ENCODE measurements around the gene RERE. TPM values are rescaled to one million over a fixed set of nuclear protein-coding genes. Genes with fewer than 3 reads are reported as not detected.
A peak's percentile ranks its signal among the peaks of the same experiment; 100 is the strongest.

RERE gene
- total RNA-seq, 1 experiment from 2014 or later: 217 TPM

DNA sequence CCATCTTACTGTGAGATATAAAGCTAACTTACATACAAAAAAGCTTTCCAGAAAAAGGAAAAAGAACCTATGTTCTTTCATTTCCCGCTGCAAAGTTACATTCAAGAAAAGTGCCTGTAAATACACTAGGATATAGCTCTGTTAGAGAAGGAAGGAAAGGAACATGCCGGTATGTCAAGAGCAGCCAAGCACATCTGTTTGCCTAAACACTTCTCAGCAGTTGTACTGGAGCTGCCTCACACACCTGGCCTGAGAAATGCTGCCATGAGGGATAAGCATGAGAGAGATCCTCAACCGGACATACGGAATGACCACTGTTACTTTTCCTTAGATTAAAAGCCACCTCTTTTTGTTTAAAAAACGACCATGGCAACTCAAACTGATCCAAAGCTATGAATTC is 189.7 kb downstream of the RERE start:
- ChIA-PET POLR2A (interaction anchor here (1.1 kb wide), 1 partner anchor 41 kb away, joined by 3 read pairs; no protein-coding TSS in a partner anchor), CTCF (interaction anchor here (0.6 kb wide), 3 partner anchors 232 to 492 kb away, joined by 3 to 6 read pairs (median 4); no protein-coding TSS in a partner anchor)
- Histone ChIP-seq H3K4me3 (ENCODE audit: low read depth in 2 of 2, low read length in 2 of 2) (no peak overlapping the region), H3K27ac (ENCODE audit: low read length) (peak overlapping the region; percentile 19; the same call in 1 of the 2 replicates), H3K4me1 (ENCODE audit: control insufficient read depth, insufficient read depth, low read length) (peaks cover 38% of the 10 kb centered on the region), H3K36me3 (ENCODE audit: control insufficient read depth, insufficient read depth, low read length) (no peaks in the 10 kb centered on the region), H3K27me3 (ENCODE audit: control insufficient read depth, insufficient read depth, low read length) (no peaks in the 10 kb centered on the region), H3K9me3 (ENCODE audit: control insufficient read depth, insufficient read depth, low read depth, low read length) (no peaks in the 10 kb centered on the region)
- BruUV-seq (replicated peaks): no TSS peak
- ATAC-seq (no peak), DNase-seq (ENCODE audit: low read depth, low spot score) (no peak)
- intact Hi-C loops (cut with micrococcal nuclease; ENCODE audit: unreplicated experiment) (no loop called here), in situ Hi-C loops (cut with HindIII; ENCODE audit: low pct_unique_long_range_greater_than_20kb, low sequenced_read_pairs) (no loop called here)
- TF ChIP-seq, protein P1, sequence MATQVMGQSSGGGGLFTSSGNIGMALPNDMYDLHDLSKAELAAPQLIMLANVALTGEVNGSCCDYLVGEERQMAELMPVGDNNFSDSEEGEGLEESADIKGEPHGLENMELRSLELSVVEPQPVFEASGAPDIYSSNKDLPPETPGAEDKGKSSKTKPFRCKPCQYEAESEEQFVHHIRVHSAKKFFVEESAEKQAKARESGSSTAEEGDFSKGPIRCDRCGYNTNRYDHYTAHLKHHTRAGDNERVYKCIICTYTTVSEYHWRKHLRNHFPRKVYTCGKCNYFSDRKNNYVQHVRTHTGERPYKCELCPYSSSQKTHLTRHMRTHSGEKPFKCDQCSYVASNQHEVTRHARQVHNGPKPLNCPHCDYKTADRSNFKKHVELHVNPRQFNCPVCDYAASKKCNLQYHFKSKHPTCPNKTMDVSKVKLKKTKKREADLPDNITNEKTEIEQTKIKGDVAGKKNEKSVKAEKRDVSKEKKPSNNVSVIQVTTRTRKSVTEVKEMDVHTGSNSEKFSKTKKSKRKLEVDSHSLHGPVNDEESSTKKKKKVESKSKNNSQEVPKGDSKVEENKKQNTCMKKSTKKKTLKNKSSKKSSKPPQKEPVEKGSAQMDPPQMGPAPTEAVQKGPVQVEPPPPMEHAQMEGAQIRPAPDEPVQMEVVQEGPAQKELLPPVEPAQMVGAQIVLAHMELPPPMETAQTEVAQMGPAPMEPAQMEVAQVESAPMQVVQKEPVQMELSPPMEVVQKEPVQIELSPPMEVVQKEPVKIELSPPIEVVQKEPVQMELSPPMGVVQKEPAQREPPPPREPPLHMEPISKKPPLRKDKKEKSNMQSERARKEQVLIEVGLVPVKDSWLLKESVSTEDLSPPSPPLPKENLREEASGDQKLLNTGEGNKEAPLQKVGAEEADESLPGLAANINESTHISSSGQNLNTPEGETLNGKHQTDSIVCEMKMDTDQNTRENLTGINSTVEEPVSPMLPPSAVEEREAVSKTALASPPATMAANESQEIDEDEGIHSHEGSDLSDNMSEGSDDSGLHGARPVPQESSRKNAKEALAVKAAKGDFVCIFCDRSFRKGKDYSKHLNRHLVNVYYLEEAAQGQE (IDR thresholded peaks at IDR 0.05; ENCODE audit: insufficient read depth in 1 of 2, low read depth in 2 of 2, low read length in 1 of 2): no peak
- TF ChIP-seq TCF7L2 (IDR thresholded peaks at IDR 0.05; ENCODE audit: low read depth, low read length): no peak
- TF ChIP-seq SIN3A (IDR thresholded peaks at IDR 0.05; ENCODE audit: borderline replicate concordance, insufficient read depth, low read depth, low read length): no peak
- TF ChIP-seq, protein P2, sequence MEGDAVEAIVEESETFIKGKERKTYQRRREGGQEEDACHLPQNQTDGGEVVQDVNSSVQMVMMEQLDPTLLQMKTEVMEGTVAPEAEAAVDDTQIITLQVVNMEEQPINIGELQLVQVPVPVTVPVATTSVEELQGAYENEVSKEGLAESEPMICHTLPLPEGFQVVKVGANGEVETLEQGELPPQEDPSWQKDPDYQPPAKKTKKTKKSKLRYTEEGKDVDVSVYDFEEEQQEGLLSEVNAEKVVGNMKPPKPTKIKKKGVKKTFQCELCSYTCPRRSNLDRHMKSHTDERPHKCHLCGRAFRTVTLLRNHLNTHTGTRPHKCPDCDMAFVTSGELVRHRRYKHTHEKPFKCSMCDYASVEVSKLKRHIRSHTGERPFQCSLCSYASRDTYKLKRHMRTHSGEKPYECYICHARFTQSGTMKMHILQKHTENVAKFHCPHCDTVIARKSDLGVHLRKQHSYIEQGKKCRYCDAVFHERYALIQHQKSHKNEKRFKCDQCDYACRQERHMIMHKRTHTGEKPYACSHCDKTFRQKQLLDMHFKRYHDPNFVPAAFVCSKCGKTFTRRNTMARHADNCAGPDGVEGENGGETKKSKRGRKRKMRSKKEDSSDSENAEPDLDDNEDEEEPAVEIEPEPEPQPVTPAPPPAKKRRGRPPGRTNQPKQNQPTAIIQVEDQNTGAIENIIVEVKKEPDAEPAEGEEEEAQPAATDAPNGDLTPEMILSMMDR (IDR thresholded peaks at IDR 0.05): no peak
- no peak for TF ChIP-seq POLR2AphosphoS5 (IDR thresholded peaks at IDR 0.05; ENCODE audit: low read depth, low read length)

DNA sequence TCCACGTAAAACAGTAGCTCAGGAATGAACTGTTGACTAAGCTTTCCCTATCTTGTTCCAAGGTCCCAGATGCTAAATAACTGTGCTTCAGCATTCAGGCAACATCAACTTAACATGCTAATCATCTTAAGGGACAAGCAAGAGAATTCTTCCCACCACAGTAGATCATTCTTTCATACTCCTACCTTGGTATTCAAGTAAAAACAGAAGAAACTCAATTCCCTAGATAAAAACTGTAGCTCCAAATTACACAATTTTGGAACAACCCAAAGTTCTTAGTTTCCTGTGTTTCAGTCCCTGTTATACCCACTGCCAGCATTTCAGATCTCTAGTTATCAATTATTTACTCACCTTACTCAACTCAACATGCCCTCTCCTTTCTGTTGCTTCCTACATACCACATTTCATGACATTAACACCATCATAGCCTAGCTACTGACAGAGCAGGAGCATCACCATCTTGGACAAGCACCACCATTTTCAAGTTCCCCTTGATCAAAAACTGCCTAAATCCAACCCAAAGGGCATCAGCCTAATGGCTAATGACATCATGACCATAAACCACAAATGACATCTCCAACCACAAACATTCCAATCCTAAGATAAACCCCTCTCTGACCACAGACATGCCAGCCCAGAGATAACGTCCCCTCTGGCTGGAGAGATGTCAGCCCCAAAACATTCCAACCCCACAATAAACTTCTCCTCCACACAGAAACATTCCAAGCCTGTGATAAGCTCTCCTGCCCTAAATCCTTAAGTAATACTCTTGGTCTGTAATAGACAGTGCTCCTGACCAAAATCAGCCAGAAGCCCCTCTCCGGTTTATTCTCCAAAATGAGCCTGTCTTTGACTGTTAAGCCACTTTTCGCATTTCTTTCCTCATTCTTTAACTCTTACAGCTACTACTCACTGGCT is 191.2 kb downstream of the RERE start:
- in situ Hi-C loops (cut with HindIII; ENCODE audit: low pct_unique_long_range_greater_than_20kb, low sequenced_read_pairs) (no loop called here), intact Hi-C loops (cut with micrococcal nuclease; ENCODE audit: unreplicated experiment) (no loop called here)
- DNase-seq (ENCODE audit: low read depth, low spot score): no peak
- H3K9me3 ChIP-seq (ENCODE audit: control insufficient read depth, insufficient read depth, low read depth, low read length): no peaks in the 10 kb centered on the region
- TF ChIP-seq TCF7L2 (IDR thresholded peaks at IDR 0.05; ENCODE audit: low read depth, low read length) (no peak), SIN3A (IDR thresholded peaks at IDR 0.05; ENCODE audit: borderline replicate concordance, insufficient read depth, low read depth, low read length) (no peak)
- TF ChIP-seq, protein P1 (IDR thresholded peaks at IDR 0.05; ENCODE audit: insufficient read depth in 1 of 2, low read depth in 2 of 2, low read length in 1 of 2): no peak
- TF ChIP-seq, protein P2 (IDR thresholded peaks at IDR 0.05): no peak
- POLR2A ChIA-PET: no interaction called here
- H3K4me1 ChIP-seq (ENCODE audit: control insufficient read depth, insufficient read depth, low read length): peaks cover 31% of the 10 kb centered on the region
- peak; percentile 84 for ATAC-seq
- H3K27ac ChIP-seq (ENCODE audit: low read length): peak overlapping the region; percentile 56
- CTCF ChIA-PET: no interaction called here
- H3K4me3 ChIP-seq (ENCODE audit: low read depth in 2 of 2, low read length in 2 of 2): no peak overlapping the region
- no peaks in the 10 kb centered on the region for H3K36me3 ChIP-seq (ENCODE audit: control insufficient read depth, insufficient read depth, low read length)
- H3K27me3 ChIP-seq (ENCODE audit: control insufficient read depth, insufficient read depth, low read length): no peaks in the 10 kb centered on the region
- no TSS peak for BruUV-seq (replicated peaks)

Measured in Panc1 (cell line).